Bronchial epithelial cell (primary cell): ENCODE measurements around the gene MET. TPM values are rescaled to one million over a fixed set of nuclear protein-coding genes. Genes with fewer than 3 reads are reported as not detected.
"Not testable (repeated sequence)": the region's sequence is repeated elsewhere in the genome, so short reads cannot be mapped to it uniquely, and the experiment has no call there.

Experiments
- DNase-seq: peaks from one replicate; pipeline ENCODE4 v3.0.0-alpha.2; 2010; ENCODE audit warnings: low read depth
- FAIRE-seq: peaks from 2 replicates; lab custom pipeline; 2011; peaks lifted over from hg19 to GRCh38; lab: Jason Lieb, UNC
- H3K27me3 ChIP-seq: 2 replicates; pipeline ENCODE4 v1.5.1; 2011; ENCODE audit warnings: low read length; ENCODE audit not compliant: control insufficient read depth, insufficient read depth
- H3K36me3 ChIP-seq: 2 replicates; pipeline ENCODE4 v1.5.1; 2011; ENCODE audit warnings: low read length; ENCODE audit not compliant: control insufficient read depth, insufficient read depth
- H3K4me3 ChIP-seq: 2 replicates; pipeline ENCODE4 v1.5.1; 2011; ENCODE audit warnings: mild to moderate bottlenecking, low read depth, low read length, control low read depth
- CTCF ChIP-seq: IDR thresholded peaks from 2 replicates; pipeline ENCODE4 v1.5.1; 2011; ENCODE audit warnings: mild to moderate bottlenecking, moderate library complexity, low read length, control low read depth, inconsistent platforms; ENCODE audit not compliant: insufficient read depth, severe bottlenecking
- total RNA-seq: library from RNA; depleted of rRNA; stranded (reverse); fragments of >200 nt; gene quantifications from 2 replicates; pipeline ENCODE4 v1.2.1, GENCODE V29; 2014

The MET gene
- total RNA-seq, 1 donor from 2014 or later: 156 TPM

- TF ChIP-seq CTCF: no peak
- peak; percentile 76 for DNase-seq
- Histone ChIP-seq H3K4me3 (no peak overlapping the region), H3K27me3 (no peaks in the 10 kb centered on the region), H3K36me3 (peaks cover 6% of the 10 kb centered on the region)
- no peak for FAIRE-seq
Measured at GRCh38 chr7:116741625-116742316, 69.8 kb downstream of the MET start.

DNA sequence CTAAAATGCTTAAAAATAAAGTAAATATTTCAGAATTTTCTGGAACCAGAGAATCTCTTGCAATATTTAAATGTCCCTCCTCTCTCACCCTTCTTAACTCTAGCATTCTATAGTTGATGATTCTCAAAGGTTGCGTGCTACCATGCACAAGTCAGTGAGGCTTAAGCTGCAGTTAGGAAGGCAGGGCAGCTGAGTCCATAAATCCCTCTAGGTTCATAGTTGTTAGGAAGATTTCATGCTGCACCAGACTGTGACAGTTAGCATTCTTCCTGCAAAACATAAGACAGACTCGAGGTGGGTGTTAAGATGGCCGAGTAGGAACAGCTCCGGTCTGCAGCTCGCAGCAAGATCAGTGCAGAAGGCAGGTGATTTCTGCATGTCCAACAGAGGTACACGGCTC is 70.6 kb downstream of the MET start:
- H3K36me3 ChIP-seq: peaks cover 6% of the 10 kb centered on the region
- no peak for FAIRE-seq

DNA sequence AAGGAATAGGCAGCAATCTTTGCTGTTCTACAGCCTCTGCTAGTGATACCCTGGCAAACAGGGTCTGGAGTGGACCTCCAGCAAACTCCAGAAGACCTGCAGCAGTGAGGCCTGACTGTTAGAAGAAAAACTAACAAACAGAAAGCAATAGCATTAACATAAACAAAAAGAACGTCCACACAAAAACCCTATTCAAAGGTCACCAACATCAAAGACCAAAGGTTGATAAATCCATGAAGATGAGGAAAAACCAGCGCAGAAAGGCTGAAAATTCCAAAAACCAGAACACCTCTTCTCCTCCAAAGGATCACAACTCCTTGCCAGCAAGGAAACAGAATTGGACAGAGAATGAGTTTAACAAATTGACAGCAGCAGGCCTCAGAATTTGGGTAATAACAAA is 71.8 kb downstream of the MET start:
- DNase-seq, H3K27me3 ChIP-seq, H3K36me3 ChIP-seq, FAIRE-seq, H3K4me3 ChIP-seq: not testable (repeated sequence)

More for the DNA sequence above, 70.6 kb downstream of the MET start:
- H3K27me3 ChIP-seq: no peaks in the 10 kb centered on the region
- no peak overlapping the region for H3K4me3 ChIP-seq
- TF ChIP-seq CTCF: no peak
- DNase-seq: no peak

DNA sequence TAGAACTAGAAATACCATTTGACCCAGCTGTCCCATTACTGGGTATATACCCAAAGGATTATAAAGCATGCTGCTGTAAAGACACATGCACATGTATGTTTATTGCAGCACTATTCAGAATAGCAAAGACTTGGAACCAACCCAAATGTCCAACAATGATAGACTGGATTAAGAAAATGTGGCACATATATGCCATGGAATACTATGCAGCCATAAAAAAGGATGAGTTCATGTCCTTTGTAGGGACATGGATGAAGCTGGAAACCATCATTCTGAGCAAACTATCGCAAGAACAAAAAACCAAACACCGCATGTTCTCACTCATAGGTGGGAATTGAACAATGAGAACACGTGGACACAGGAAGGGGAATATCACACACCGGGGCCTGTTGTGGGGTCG is 74.4 kb downstream of the MET start:
- H3K36me3 ChIP-seq, H3K4me3 ChIP-seq, H3K27me3 ChIP-seq, DNase-seq, FAIRE-seq: not testable (repeated sequence)

GRCh38 chr7:116751070-116751469 is 79.1 kb downstream of the MET start:
- DNase-seq, H3K27me3 ChIP-seq, H3K36me3 ChIP-seq, H3K4me3 ChIP-seq, FAIRE-seq: not testable (repeated sequence)

DNA sequence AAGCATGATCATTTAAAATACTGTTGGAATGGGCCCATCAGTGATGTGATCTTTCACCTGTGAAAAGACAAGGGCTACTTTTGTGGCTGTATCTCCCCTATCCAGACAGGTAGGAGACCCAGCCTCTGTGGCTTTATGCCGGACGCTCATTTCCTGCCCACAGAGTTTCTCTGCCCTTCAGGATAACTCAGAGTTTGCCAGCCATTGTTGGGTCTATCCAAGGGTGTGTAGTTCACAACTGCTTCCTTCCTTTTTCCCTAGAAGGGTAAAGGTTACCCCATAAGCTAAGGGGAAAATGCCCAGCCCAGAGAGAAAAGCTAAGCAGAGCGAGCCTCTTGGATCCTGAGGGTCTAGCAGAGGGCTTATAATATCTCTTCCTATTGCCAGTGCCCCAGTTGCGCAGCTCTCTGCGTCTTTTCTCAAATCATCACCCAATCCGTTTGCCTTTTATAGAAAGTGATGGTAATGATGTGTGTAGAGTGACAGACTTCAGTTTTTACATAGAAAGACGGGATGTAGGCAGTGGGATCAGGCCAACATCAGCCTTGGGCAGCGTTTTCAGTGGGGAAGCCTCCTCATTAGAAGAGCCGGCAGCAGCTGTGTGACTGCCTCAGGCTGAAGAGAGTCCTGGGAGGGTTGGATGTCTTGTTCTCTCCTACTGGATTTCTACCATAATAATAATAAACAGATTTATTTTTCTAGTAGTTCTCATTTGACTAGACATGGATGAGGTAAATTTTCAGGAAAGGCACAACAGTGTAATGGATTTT is 80.5 kb downstream of the MET start:
- no peak for TF ChIP-seq CTCF
- DNase-seq: no peak
- no peak overlapping the region for H3K4me3 ChIP-seq
- no peaks in the 10 kb centered on the region for H3K27me3 ChIP-seq
- FAIRE-seq: no peak
- peaks cover 5% of the 10 kb centered on the region for H3K36me3 ChIP-seq

DNA sequence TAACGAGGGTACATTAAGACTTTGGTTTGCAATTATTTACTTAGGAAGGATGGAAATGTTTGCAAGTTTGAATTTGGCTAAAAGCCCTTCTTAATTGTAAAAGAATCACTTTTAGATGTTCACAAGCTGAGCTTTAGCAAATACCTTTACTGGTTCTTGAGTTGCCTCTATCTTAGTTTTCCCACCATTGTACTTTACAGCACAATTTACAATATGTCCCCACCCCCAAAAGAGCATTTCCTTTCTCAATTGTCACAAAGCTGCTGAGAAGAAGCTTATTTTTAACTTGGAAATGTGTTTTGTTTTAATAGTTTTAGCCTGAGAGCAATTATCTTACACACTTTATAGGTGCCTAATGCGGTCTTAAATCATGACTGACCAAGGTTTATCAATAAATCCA is 81.1 kb downstream of the MET start:
- no peak overlapping the region for H3K4me3 ChIP-seq
- FAIRE-seq (no peak), DNase-seq (no peak)
- no peaks in the 10 kb centered on the region for H3K27me3 ChIP-seq
- peaks cover 7% of the 10 kb centered on the region for H3K36me3 ChIP-seq
- TF ChIP-seq CTCF: no peak
